HCEC 1CT (cell line): ENCODE data around the gene CRYBG2.
"Not testable (repeated sequence)": the region's sequence is repeated elsewhere in the genome, so short reads cannot be mapped to it uniquely, and the experiment has no call there.

Source experiments
- DNase-seq: peaks from one replicate; pipeline ENCODE4 v3.0.0-alpha.2; 2017

CRYBG2 gene

DNA sequence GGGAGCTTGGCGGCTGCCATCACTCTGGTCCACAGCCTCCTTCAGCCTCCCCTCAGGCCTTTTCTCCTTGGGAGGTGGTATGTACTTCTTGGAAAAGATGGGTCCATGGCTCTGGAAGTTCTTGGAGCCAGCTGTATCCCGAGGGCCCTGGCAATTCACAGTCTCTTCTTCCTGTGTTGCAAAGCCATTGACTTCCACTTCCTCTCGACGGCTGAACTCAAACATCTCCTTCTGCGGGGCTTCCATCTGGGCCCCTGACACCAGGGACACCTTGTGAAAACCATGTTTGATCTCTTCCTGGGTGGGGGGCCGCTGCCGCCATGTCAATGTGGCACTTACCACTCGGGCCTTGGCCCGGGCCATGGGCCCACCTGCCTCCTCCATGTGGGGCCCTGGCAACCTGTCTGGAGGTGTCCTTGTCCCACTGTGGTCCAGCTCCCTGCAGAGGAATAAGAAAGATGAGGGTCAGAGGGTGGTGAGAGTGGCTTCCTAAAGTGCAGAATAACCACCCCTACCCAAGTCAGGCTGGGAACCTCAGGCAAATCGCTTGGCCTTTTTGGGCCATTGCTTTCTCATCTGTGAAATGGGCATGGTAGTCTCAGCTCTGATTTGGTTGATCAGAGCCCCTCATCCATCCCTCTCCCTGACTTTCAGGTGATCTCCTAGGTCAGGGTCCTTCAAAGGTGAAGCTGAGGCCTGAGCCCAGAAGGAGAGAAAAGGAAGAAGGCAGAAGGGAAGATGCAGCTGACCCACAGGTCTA, 7.5 kb downstream of the CRYBG2 start:
- no peak for DNase-seq

DNA sequence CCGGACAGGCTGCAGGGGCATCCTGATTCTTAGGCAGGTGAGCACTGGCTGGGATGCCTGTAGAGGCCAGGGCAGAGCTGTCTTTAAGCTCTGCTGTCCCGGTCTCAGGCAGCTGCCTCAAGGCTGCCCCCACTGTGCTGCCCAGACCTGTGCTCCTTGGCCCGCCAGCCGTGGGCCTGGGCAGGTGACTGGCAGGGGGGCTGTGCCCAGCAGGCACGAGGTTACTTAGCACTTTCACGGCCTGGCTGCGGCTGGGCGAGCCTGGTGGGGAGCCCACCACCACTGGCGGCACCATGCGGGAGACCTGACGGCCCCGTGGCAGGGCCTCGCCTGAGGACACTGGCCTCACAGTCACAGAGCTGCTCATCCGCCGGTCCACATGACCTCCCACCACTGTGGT, 8.2 kb downstream of the CRYBG2 start:
- no peak for DNase-seq

GRCh38 chr1:26344147-26344920, 9.6 kb downstream of the CRYBG2 start:
- no peak for DNase-seq

DNA sequence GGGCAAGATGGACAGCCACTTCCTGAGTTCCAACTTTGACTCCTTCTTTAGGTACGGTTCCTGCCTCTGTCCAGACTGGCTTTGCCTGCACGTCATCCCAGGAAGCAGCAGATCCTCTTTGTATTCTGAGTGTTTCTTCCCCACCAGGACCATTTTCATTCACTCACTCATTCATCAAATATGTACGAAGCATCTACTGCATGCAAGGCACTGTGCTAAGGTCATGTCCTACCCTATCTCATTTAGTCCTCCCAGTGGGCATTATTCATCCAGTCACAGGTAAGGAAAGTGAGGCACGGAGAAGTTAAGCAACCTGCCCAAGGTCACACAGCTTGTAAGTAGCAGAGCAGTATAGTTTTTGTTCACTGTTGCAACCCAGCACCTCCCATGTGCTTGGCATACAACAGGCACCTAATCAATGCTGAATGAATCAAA, 13.9 kb downstream of the CRYBG2 start:
- DNase-seq: no peak

- no peak for DNase-seq
Observed at GRCh38 chr1:26338670-26339069, 15.3 kb downstream of the CRYBG2 start.

GRCh38 chr1:26337625-26338024, 16.3 kb downstream of the CRYBG2 start:
- no peak for DNase-seq

DNA sequence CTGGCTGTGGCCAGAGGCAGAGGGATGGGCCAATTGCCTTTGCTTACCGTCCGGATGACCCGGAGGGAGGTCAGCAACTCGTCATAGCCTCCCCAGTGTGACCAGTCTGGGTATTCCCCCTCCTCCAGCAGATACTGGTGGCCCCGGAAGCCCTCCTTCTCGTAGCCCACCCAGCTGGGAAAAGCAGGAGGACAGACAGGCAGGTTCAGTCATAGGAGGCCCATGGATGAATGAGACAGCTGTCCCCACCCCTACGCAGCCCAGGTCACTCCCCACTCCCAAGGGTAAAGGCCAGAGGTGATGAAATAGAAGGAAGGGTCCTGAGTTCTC, 16.8 kb downstream of the CRYBG2 start:
- no peak for DNase-seq

DNA sequence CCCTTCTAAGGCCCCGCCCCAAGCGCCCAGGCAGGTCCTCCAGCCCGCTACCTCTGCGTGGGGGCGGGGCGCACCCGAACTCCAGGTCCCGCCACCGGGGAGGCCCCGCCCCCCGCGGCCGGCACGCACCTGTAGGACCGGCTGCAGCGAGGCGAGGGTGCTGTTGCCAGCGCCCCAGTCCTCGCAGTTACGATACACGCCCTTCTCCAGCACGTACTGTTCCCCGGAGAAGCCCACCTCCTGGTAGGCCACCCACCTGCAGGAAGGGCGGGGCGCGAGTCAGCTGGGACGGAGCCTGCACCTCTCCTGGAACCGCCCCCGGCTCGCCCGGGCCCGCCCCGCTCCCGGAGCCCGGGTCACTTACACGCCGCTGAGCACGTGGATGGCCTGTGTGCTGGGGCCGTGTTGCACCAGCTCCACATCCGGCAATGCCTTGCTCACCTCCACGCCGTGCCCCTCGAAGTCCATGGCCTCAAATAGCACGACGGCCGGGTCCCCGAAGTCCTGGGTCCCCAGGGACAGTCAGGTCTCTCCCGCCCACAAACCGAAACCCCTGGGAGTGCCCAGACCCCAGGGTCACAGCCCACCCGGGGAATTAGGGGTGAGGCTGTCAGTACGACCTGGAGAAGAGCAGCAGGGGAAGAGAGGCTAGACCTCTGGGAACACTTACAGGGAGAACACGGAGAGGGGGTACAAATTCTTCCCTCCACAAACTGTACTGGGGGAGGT, 17.3 kb downstream of the CRYBG2 start:
- DNase-seq: no peak

DNA sequence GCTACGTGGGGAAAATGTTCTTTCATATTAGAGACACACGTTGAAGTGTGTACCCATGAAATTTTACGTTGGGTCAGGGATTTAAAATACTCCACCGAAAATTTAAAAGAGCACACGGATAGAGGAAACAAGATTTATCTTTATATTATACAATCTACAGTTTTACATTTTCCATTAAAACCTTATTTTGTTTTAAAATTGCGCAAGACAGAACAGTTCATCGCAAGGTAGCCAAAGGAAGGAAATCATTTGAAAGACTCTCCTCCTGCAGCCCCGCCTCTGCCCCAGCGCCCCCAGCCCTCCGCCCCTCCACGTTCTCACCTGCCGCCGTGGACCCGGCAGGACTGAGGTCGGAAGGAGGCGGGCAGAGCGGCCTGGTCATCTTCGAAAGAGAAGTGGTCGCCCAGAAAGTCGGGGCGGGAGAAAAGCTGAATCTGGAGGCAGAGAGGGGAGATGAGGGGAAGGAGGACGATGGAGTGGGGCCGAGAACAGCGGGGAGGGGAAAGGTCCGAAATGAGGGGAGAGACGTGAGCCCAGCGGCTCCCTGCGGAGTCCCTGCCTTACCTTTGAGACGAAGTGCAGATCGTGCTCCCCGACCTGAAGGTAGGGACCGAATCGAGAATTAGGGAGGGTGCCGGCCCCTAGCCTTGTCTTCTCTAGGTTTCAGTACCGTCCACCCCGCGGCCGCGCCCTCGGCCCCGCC, 18.0 kb downstream of the CRYBG2 start:
- DNase-seq: no peak

GRCh38 chr1:26333312-26333711, 20.6 kb downstream of the CRYBG2 start:
- not testable (repeated sequence) for DNase-seq

DNA sequence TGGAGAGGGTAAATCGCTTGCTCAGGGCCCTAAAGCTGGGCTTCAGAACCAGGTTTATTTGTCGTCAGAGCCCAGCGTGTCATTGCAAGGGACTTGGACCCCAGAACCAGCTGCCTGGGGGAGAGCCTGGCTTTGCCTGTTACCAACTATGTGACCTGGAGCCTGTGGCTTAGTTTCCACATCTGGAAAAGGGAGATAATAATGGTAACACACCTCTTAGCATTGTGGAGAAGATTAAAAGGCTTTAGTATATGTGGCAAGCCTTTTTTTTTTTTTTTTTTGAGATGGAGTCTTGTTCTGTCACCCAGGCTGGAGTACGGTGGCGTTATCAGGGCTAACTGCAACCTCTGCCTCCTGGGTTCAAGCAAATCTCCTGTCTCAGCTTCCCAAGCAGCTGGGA, 23.7 kb downstream of the CRYBG2 start:
- DNase-seq: no peak

- DNase-seq: not testable (repeated sequence)
Observed at GRCh38 chr1:26329380-26329779, 24.6 kb downstream of the CRYBG2 start.

DNA sequence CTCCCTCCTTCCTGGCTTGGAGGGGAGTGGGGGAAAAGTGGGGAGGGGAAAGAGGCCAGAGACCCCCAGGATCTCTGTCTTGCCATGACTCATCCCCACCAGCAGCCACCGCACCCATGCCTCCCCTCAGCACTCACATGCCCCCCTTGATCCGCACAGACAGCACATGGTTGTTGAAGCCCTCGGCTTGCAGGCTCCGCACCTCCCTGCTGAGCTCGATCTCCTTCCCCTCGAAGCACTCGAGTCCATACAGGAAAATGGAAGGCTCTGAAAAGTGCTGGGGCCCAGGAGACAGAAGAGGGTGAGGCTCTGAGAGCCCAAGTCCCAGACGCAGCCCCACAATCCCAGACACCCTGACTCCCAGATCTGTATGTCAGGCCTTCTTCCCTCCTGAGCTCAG, 25.3 kb downstream of the CRYBG2 start:
- no peak for DNase-seq

- no peak for DNase-seq
Observed at GRCh38 chr1:26327956-26328362, 26.0 kb downstream of the CRYBG2 start.

GRCh38 chr1:26324550-26324949, 29.4 kb downstream of the CRYBG2 start:
- DNase-seq: no peak

- no peak for DNase-seq
Observed at GRCh38 chr1:26323382-26323781, 30.5 kb downstream of the CRYBG2 start.

GRCh38 chr1:26322042-26322331, 31.9 kb downstream of the CRYBG2 start:
- no peak for DNase-seq

- peak; percentile 71 for DNase-seq
Observed at GRCh38 chr1:26321315-26322041, 32.5 kb downstream of the CRYBG2 start.

GRCh38 chr1:26320896-26321295, 33.0 kb downstream of the CRYBG2 start:
- DNase-seq: no peak

DNA sequence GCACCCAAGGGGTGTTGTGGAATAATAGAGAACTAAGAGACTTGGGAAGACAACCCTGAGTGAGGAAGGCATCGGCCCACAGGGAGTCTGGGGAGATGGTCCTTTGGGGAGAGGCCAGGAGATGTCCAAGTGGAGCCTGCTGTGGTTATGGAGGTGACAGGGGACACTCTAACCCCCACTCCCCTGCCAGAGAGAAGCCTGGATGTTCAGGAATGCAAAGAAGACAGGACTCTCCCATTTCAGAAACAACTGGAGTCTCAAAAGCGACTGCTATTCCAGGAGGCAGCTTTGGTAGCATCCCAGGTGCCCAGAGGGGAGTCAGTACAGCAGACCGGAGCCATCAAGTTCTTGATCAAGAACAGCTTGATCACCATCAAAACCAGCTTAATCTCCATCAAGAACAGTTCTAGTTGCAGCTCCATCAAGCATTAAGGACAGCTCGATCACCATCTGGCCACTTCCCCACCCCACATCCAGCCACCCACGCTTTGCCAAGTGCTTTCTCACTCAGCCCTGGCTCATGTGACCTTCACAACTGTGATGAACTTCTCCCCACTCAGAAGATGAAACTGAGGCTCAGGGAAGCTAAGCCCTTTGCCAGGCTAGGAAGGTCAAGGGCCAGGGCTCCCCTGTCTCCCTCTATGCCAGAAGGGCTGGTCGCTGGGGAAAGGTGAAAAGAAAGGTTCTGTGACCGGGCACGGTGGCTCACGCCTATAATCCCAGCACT, 35.4 kb downstream of the CRYBG2 start:
- no peak for DNase-seq

DNA sequence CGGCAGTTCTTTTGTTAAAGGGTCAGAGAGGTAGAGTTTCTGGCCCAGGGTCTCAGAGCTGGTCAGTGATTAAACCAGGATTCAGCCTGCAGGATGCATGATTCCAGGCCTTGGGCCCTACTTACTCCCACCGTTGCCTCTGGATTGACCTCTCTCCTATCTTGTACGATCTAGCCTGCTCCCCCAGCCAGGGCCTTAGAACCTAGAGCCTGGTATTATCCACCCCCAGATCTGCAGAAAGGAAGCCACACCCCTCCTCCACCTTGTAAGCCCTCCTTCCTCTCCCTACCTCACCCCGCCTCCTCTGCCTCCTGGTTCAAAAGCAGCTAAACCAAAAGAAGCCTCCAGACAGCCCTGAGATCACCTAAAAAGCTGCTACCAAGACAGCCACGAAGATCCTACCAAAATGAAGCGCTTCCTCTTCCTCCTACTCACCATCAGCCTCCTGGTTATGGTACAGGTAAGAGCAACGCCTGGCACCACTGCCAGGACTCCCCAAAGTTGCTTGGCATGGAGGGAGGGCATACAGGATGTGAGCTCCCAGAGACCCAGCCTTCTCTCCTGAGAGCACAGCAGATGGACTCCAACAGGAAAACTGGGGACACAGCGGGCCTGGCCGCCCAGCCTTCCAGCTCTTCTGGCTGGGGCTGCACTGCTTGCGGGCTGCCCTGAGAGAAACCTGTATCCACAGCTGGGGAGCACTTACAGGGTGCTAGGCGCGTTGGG, 36.2 kb downstream of the CRYBG2 start, which contains the start of gene CD52:
TSS of gene CD52 (plus strand) at position 347 of the 726 bp plus-strand sequence. CDS start at position 407, 60 bp downstream.
- DNase-seq: no peak
